AG04449 (cell line): ENCODE data around the gene PLSCR3.

Experiments used
- CTCF ChIA-PET: fragments of 350-600 bp; formaldehyde crosslinking; extraction: SDS; loops from one replicate; lab custom pipeline; 2021; ENCODE audit warnings: antibody characterized with exemption; lab: Yijun Ruan, JAX
- POLR2A ChIA-PET: fragments of 400-600, 350-600 bp; formaldehyde crosslinking; extraction: SDS; loops from one replicate; lab custom pipeline; 2020; ENCODE audit warnings: antibody characterized with exemption, inconsistent platforms; lab: Yijun Ruan, JAX
- DNase-seq: peaks from one replicate; pipeline ENCODE4 v3.0.0-alpha.2; 2010; ENCODE audit warnings: low read depth, low spot score
- H3K4me3 ChIP-seq: 2 replicates; pipeline ENCODE4 v1.5.1; 2011; ENCODE audit warnings: low read depth, mild to moderate bottlenecking, control low read depth, low read length
- CTCF ChIP-seq: IDR thresholded peaks from one replicate; pipeline ENCODE4 v1.5.1; 2011; ENCODE audit warnings: mild to moderate bottlenecking, moderate library complexity, low read length, control low read depth, inconsistent platforms; ENCODE audit not compliant: insufficient read depth; ENCODE audit errors: missing control alignments

The PLSCR3 gene

GRCh38 chr17:7394452-7395191 is at the start of gene PLSCR3:
Gene PLSCR3, minus strand, starts transcription at chr17:7394525. Its CDS starts 415 bp downstream, at chr17:7394110.
- ChIA-PET POLR2A (interaction anchor here (0.6 to 1.0 kb wide), 7 partner anchors 9 to 89 kb away, joined by 3 to 6 read pairs (median 3); partner anchors contain the start of gene TMEM256), CTCF (interaction anchor here (1.1 to 1.6 kb wide), 3 partner anchors 10 to 43 kb away, joined by 3 to 4 read pairs (median 4); no protein-coding TSS in a partner anchor)
- TF ChIP-seq CTCF, result peak; percentile 44
- no peak for DNase-seq
- H3K4me3 ChIP-seq, result peak within 1 kb of the TSS; percentile 88

- no peak for TF ChIP-seq CTCF
- POLR2A ChIA-PET, result interaction anchor here (0.7 to 1.2 kb wide), 3 partner anchors 11 to 49 kb away, joined by 3 to 10 read pairs (median 4); partner anchors contain the start of genes PLSCR3 and POLR2A
- H3K4me3 ChIP-seq, result no peak overlapping the region
- CTCF ChIA-PET, result interaction anchor here (0.9 to 8.8 kb wide), 6 partner anchors 7 to 171 kb away, joined by 3 to 62 read pairs (median 3); partner anchors contain the start of genes FXR2, SENP3 and TMEM102
- no peak for DNase-seq
Measured at GRCh38 chr17:7443499-7444485, 49.5 kb upstream of the PLSCR3 start.

- POLR2A ChIA-PET, result interaction anchor here (0.7 kb wide), 1 partner anchor 38 kb away, joined by 3 read pairs; the partner anchor contains the start of gene TMEM256
- H3K4me3 ChIP-seq, result no peak overlapping the region
- TF ChIP-seq CTCF, result no peak
- CTCF ChIA-PET, result interaction anchor here (1.1 to 3.1 kb wide), 4 partner anchors 12 to 86 kb away, joined by 3 to 16 read pairs (median 4); partner anchors contain the start of gene TMEM95
- no peak for DNase-seq
Measured at GRCh38 chr17:7442142-7442541, 47.8 kb upstream of the PLSCR3 start.

- no peak for DNase-seq
- no peak for TF ChIP-seq CTCF
- H3K4me3 ChIP-seq, result no peak overlapping the region
- ChIA-PET CTCF (interaction anchor here (0.9 to 3.1 kb wide), 7 partner anchors 13 to 247 kb away, joined by 3 to 16 read pairs (median 3); partner anchors contain the start of genes TMEM95, TP53 and WRAP53), POLR2A (interaction anchor here (0.6 to 2.1 kb wide), 4 partner anchors 37 to 75 kb away, joined by 3 to 6 read pairs (median 4); partner anchors contain the start of genes TMEM256 and ZBTB4)
Measured at GRCh38 chr17:7441266-7441665, 46.9 kb upstream of the PLSCR3 start.

- H3K4me3 ChIP-seq, result peak overlapping the region; percentile 38
- CTCF ChIA-PET, result interaction anchor here (0.9 to 3.1 kb wide), 9 partner anchors 14 to 247 kb away, joined by 3 to 16 read pairs (median 3); partner anchors contain the start of genes TMEM95, TP53 and WRAP53
- no peak for DNase-seq
- peak; percentile 9 for TF ChIP-seq CTCF
- POLR2A ChIA-PET, result interaction anchor here (0.6 to 2.1 kb wide), 5 partner anchors 37 to 75 kb away, joined by 3 to 6 read pairs (median 3); partner anchors contain the start of genes POLR2A, TMEM256 and ZBTB4
Measured at GRCh38 chr17:7440834-7441195, 46.5 kb upstream of the PLSCR3 start.
